NCI-H146 treated with DMSO at 0.1 percent for 48 hours (cell line): Measurements from ENCODE around the gene SMCO4.

Experiments
- DNase-seq: peaks from one replicate; lab custom pipeline; 2025; ENCODE audit not compliant: unreplicated experiment; lab: John Stamatoyannopoulos, UW

SMCO4 gene

GRCh38 chr11:93510196-93510873 lies 32.9 kb downstream of the SMCO4 start:
- DNase-seq, result no peak

- no peak for DNase-seq
Observed at GRCh38 chr11:93507517-93507916, 35.7 kb downstream of the SMCO4 start.

- no peak for DNase-seq
Observed at GRCh38 chr11:93505703-93506102, 37.5 kb downstream of the SMCO4 start.

GRCh38 chr11:93504110-93505095 lies 38.8 kb downstream of the SMCO4 start:
- DNase-seq, result peak; percentile 44

GRCh38 chr11:93501856-93502255 lies 41.3 kb downstream of the SMCO4 start:
- no peak for DNase-seq

GRCh38 chr11:93500759-93501158 lies 42.4 kb downstream of the SMCO4 start:
- DNase-seq, result no peak

GRCh38 chr11:93498641-93499040 lies 44.5 kb downstream of the SMCO4 start:
- DNase-seq, result no peak

- DNase-seq, result no peak
Observed at GRCh38 chr11:93498161-93498560, 45.0 kb downstream of the SMCO4 start.

GRCh38 chr11:93497596-93497995 lies 45.6 kb downstream of the SMCO4 start:
- no peak for DNase-seq

- no peak for DNase-seq
Observed at GRCh38 chr11:93494357-93494756, 48.8 kb downstream of the SMCO4 start.

GRCh38 chr11:93493252-93493897 lies 49.8 kb downstream of the SMCO4 start:
- no peak for DNase-seq

GRCh38 chr11:93492464-93493251 lies 50.5 kb downstream of the SMCO4 start:
- no peak for DNase-seq

- no peak for DNase-seq
Observed at GRCh38 chr11:93491973-93492372, 51.2 kb downstream of the SMCO4 start.

- DNase-seq, result no peak
Observed at GRCh38 chr11:93490996-93491618, 52.1 kb downstream of the SMCO4 start.

GRCh38 chr11:93489841-93490240 lies 53.4 kb downstream of the SMCO4 start:
- no peak for DNase-seq

GRCh38 chr11:93487032-93487483 lies 56.1 kb downstream of the SMCO4 start:
- peak; percentile 55 for DNase-seq

- no peak for DNase-seq
Observed at GRCh38 chr11:93485983-93486382, 57.2 kb downstream of the SMCO4 start.

- no peak for DNase-seq
Observed at GRCh38 chr11:93484716-93485115, 58.5 kb downstream of the SMCO4 start.

- DNase-seq, result no peak
Observed at GRCh38 chr11:93482556-93482955, 60.6 kb downstream of the SMCO4 start.

- no peak for DNase-seq
Observed at GRCh38 chr11:93481696-93482095, 61.5 kb downstream of the SMCO4 start.
